NCI-H226 (cell line): ENCODE results near the gene OR2T2.
"Not testable (repeated sequence)": the region's sequence is repeated elsewhere in the genome, so short reads cannot be mapped to it uniquely, and the experiment has no call there.

ENCODE experiments used
- DNase-seq: peaks from one replicate; pipeline ENCODE4 v3.0.0-alpha.2; 2015

OR2T2 gene

GRCh38 chr1:248445399-248445798 is at the start of gene OR2T2:
Gene OR2T2, plus strand, starts transcription at chr1:248445637. Its CDS starts 7,161 bp downstream, at chr1:248452798.
- DNase-seq, result not testable (repeated sequence)

- DNase-seq, result no peak
Measured at GRCh38 chr1:248402748-248403147, 42.7 kb upstream of the OR2T2 start, which contains the start of gene OR2T1. Gene OR2T1, plus strand, starts transcription at chr1:248403048. Its CDS starts 3,100 bp downstream, at chr1:248406148.

GRCh38 chr1:248404024-248404423 is 41.4 kb upstream of the OR2T2 start:
- no peak for DNase-seq

GRCh38 chr1:248406721-248407692 is 38.4 kb upstream of the OR2T2 start:
- no peak for DNase-seq

GRCh38 chr1:248416226-248416625 is 29.2 kb upstream of the OR2T2 start:
- DNase-seq, result no peak

GRCh38 chr1:248417854-248418253 is 27.6 kb upstream of the OR2T2 start:
- no peak for DNase-seq

- DNase-seq, result no peak
Measured at GRCh38 chr1:248421384-248421783, 24.1 kb upstream of the OR2T2 start.

GRCh38 chr1:248427526-248428191 is 17.8 kb upstream of the OR2T2 start:
- peak; percentile 7 for DNase-seq

GRCh38 chr1:248428192-248428533 is 17.3 kb upstream of the OR2T2 start:
- not testable (repeated sequence) for DNase-seq

- not testable (repeated sequence) for DNase-seq
Measured at GRCh38 chr1:248431683-248432082, 13.8 kb upstream of the OR2T2 start.

- not testable (repeated sequence) for DNase-seq
Measured at GRCh38 chr1:248432201-248432600, 13.2 kb upstream of the OR2T2 start.

GRCh38 chr1:248433811-248434415 is 11.5 kb upstream of the OR2T2 start:
- not testable (repeated sequence) for DNase-seq

GRCh38 chr1:248434913-248435312 is 10.5 kb upstream of the OR2T2 start:
- DNase-seq, result not testable (repeated sequence)

GRCh38 chr1:248436303-248436702 is 9.1 kb upstream of the OR2T2 start:
- not testable (repeated sequence) for DNase-seq

GRCh38 chr1:248438668-248439067 is 6.8 kb upstream of the OR2T2 start:
- not testable (repeated sequence) for DNase-seq

GRCh38 chr1:248439283-248439682 is 6.2 kb upstream of the OR2T2 start:
- DNase-seq, result not testable (repeated sequence)

- not testable (repeated sequence) for DNase-seq
Measured at GRCh38 chr1:248442500-248443277, 2.7 kb upstream of the OR2T2 start.

GRCh38 chr1:248444603-248445002 is 834 bp upstream of the OR2T2 start:
- DNase-seq, result not testable (repeated sequence)

- DNase-seq, result not testable (repeated sequence)
Measured at GRCh38 chr1:248448409-248449074, 3.1 kb downstream of the OR2T2 start.

- not testable (repeated sequence) for DNase-seq
Measured at GRCh38 chr1:248449821-248450465, 4.5 kb downstream of the OR2T2 start.

GRCh38 chr1:248450466-248451145 is 5.2 kb downstream of the OR2T2 start:
- DNase-seq, result not testable (repeated sequence)
